Ammon's horn (tissue), 1 donor: ENCODE data around the gene KRTAP19-7.

Source experiments
- DNase-seq: peaks from one replicate; pipeline ENCODE4 v3.0.0-alpha.2; 2016; ENCODE audit warnings: low spot score

The KRTAP19-7 gene

GRCh38 chr21:30561264-30561895 is at the start of gene KRTAP19-7:
Gene KRTAP19-7, minus strand, starts transcription at chr21:30561314. Its CDS starts 25 bp downstream, at chr21:30561289.
- DNase-seq = no peak

DNA sequence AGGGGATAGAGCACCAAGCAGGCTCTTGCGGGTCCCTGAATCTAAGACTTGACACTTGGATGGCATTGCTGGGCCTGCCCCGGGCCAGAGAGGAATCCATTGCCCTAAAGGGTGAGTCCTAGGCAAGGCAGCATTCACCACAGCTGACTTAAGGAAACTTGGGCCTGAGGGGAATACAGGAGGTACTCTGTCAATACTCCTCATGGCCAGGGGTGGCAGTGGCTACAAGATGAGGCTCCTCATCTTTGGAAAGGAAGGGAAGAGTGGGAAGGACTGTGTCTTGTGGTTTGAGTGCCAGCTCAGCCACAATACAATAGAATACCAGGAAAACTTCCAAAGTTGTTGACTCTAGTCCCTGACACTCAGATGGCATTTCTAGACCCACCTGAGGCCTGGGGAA is 44.9 kb upstream of the KRTAP19-7 start:
- no peak for DNase-seq

DNA sequence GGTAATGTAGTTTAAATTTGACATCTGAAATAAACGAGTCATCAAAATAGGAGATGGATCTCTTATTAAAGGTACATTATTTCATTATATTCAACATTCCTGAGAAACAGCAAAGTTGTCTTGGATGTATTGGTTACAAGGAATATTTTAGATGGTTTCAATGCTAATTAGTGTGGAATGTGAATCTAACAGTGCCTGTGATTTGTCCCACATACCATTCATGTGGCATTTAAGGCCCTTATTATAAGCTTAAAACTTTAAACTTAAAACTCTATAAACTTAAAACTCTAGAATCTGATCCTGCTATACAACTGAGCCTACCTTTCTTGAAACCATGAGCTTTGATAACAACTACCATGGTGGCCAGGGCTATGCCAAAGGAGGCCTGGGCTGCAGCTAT is 39.7 kb upstream of the KRTAP19-7 start, which contains the start of gene KRTAP22-1:
Gene KRTAP22-1, plus strand, starts transcription at position 301 of the 400 bp plus-strand sequence.
- DNase-seq = no peak

- no peak for DNase-seq
Measured at GRCh38 chr21:30598802-30599201, 37.7 kb upstream of the KRTAP19-7 start, which contains the start of gene KRTAP6-2. Gene KRTAP6-2, minus strand, starts transcription at chr21:30598902. Its CDS starts 28 bp downstream, at chr21:30598874.

DNA sequence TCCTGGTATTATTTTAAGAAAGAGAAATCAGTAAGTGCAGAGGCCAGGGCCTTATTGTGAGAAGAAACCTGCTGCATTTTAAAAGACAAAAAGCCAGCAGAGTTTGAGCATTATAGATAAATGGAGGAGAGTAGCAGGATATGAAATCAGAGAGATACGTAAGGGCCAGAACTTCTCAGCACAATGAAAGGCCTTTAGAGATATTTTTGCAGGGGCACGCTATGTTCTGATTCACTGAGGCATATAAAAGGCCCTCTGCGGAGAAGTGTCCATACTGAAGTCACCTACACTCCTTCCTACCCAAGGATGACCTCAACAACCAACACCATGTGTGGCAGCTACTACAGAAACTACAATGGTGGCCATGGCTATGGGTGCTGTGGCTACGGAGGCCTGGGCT is 31.0 kb upstream of the KRTAP19-7 start, which contains the start of gene KRTAP6-3:
Gene KRTAP6-3, plus strand, starts transcription at position 301 of the 400 bp plus-strand sequence. Its CDS starts 6 bp downstream, at position 307.
- DNase-seq = no peak

DNA sequence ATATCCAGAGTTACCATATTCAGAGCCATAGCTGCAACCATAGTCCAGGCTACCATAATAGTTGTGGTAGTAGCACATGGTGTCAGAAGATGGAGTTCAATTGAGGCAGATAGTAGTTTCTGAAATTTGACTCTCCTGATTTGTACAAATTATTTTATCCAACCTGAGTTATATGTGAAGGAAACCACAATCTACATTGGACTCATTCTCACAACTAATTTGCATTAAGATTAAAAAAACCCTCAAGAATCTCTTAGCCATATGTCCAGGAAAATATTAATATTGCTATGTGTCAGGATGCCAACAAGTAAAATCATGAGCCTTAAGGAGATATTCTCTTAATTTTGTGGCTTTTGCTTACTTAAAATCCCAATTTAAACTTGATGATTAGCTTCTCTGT is 29.2 kb upstream of the KRTAP19-7 start, which contains the start of gene KRTAP22-2:
Gene KRTAP22-2, minus strand, starts transcription at position 101 of the 400 bp plus-strand sequence.
- no peak for DNase-seq

DNA sequence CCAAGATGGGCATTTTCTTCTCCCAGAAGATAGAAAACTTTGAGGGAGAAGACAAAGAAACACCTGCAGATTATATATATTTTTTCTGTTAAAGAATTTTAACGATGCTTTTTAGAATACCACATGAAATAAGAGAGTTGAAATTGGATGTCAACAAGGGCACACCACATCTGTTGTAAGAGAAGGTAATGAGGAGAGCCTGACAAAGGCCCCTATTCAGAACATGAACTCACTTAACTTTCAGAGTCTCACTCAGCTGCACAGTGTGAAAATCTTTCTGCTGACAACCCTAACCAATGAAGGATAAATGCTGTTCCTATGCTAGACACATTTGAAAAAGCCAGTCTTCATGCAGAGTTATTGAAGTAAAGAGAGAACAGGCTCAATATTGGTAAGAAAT is 21.8 kb upstream of the KRTAP19-7 start:
- DNase-seq = no peak

DNA sequence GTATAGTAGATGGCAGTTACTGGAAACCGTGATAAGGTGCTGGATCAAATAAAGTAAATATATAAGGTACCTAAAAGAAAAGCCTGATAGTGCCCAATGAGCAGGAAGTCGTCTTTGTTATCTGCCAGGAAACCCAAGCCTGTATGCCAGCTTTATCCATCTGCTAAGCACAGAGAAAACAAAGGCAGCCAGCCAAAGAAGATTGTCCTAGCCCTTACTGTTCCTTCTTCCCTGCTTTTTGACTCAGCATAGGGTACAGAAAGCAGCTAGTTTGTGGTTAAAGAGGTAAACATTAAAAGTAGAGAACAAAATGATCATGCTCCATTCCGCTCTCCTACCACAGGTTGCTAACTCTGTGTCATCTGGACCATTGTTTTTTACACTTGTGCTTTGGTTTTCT is 19.0 kb upstream of the KRTAP19-7 start:
- DNase-seq = no peak

GRCh38 chr21:30579346-30579745 is 18.2 kb upstream of the KRTAP19-7 start:
- no peak for DNase-seq

DNA sequence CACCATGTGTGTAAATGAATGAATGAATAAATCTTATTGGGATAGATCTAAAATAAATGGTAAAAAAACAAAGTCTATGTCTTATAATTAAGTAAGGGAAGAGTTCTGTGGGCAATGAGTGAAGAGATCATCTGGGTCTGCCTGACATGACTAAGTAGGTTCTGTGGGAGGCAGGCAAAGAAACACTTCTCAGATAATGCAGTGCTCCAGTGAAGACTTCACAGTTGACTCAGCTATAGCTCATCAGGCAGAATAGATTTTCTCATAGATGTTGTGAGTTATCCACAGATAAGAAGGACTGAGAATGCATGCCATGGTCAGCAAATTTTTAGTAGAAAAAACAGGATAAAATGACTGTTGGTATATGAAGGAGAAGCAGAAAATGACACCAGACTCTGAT is 16.7 kb upstream of the KRTAP19-7 start:
- no peak for DNase-seq

DNA sequence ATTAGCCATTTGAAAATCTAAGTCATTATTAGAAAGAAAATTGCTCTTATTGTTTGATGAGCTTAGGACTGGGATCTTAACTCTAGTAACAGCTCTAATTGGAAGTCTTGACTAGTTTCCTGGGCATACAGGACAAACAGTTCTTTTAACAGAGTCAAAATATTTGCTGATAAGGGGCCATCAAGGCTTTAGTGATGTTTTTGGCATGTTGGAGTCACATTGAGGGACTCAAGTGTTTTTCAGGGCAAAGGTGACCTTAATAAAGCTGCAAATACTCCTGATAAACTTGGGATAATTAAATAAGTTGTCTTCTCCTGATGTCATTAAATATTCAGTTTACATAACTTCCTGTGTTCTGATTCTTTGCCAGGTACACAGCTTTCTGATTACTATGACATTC is 6.5 kb upstream of the KRTAP19-7 start:
- no peak for DNase-seq

DNA sequence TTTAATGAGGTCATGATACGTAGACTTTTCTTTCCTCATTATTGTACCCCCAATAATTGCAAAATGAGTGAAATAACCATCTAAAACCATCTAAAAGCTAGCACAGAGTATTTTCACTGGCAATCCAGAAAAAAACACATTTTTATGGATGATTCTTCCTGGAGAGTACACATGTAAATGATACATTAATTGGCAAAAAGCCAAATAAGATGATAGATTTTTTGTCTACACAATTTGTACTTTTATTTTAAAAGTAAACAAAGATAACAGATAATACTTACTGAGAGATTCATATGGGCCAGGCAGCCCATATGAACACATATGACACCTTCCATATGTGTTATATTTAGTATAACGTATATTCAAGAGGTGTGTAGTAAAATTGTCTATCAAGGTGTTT is 2.5 kb upstream of the KRTAP19-7 start:
- no peak for DNase-seq

- no peak for DNase-seq
Measured at GRCh38 chr21:30563072-30563471, 2.0 kb upstream of the KRTAP19-7 start.

DNA sequence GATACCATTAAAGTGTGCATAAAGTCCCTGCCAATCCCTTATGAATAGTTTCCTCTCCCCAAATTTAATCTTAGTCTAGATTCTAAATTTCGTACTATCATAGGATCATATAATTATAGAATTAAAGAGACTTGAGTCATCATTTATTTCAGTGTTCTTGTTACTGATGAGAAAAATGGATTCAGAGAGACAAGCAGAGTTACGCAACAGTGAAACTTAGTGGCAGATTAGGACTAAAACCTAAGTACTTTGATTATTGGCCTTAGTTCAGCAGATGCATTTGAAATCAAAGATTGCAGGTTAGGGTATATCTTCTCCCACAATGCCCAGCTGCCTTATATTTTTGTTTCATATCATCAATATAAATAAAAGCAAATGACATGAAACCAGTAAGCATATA is 843 bp upstream of the KRTAP19-7 start:
- DNase-seq = no peak

DNA sequence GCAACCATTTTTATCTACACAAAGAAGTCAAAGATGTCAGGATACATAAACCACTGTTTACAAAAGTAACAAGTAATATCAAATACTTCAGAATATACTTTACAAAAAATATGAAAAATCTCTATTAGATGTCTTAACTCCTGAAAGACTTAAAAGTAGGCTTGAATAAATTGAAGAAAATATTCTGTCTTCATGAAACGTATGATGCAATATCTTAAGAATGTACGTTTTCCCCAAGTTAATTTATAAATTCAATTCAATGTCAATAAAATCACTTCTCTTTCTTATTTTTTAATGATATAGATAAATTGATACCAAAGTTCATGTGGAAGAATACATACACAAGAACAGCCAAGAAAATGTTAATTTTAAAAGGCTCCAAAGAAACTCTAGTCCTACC is 6.0 kb downstream of the KRTAP19-7 start:
- no peak for DNase-seq

DNA sequence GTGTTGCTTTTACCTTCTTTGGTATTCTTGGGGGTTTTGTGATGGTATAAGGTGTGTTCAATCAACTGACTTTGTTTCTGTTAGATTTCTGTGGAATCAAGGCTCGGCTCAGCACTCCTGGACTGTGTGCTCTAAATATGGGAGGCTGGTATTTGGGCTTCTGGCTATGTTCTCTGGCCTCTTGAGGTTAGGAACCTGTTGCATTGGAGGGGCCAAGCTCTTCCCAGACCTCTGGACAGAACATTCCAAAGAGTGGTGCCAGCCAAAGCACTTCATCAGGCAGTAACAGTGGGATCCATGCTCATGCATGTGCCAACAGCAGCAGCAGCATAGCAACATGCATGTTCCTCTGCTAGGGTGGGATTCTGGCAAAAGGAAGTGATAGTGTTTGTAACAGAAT is 8.3 kb downstream of the KRTAP19-7 start:
- DNase-seq = no peak

GRCh38 chr21:30541764-30542163 is 19.4 kb downstream of the KRTAP19-7 start, which contains the start of gene KRTAP19-6:
Gene KRTAP19-6, minus strand, starts transcription at chr21:30541864. Its CDS starts 31 bp downstream, at chr21:30541833.
- DNase-seq = no peak

- DNase-seq = no peak
Measured at GRCh38 chr21:30518876-30519275, 42.2 kb downstream of the KRTAP19-7 start.

- no peak for DNase-seq
Measured at GRCh38 chr21:30515681-30516080, 45.4 kb downstream of the KRTAP19-7 start.
